ENCODE measurements around the gene ORM2. TPM values are rescaled to one million over a fixed set of nuclear protein-coding genes. Genes with fewer than 3 reads are reported as not detected.
"Not testable (repeated sequence)": the region's sequence is repeated elsewhere in the genome, so short reads cannot be mapped to it uniquely, and the experiment has no call there.

ORM2 gene
- total RNA-seq, 1 experiment from 2014 or later, result 0.59 TPM

GRCh38 chr9:114328937-114329624, 588 bp upstream of the ORM2 start:
- DNase-seq (ENCODE audit: low read depth, low spot score); H3K4me1 ChIP-seq (ENCODE audit: control insufficient read depth in 1 of 2, insufficient read depth in 2 of 2, low read length in 2 of 2); H3K4me3 ChIP-seq (replicated peaks in 1 of 2; ENCODE audit: low read depth in 1 of 2, low read length in 2 of 2); H3K9me2 ChIP-seq (ENCODE audit: insufficient read depth); ATAC-seq; H3K4me2 ChIP-seq (ENCODE audit: low read length); H3K9me3 ChIP-seq (ENCODE audit: control insufficient read depth in 1 of 2, insufficient read depth in 1 of 2, low read depth in 1 of 2, low read length in 2 of 2); H2AFZ ChIP-seq (ENCODE audit: low read depth, low read length, poor library complexity, severe bottlenecking); H3K36me3 ChIP-seq (ENCODE audit: control insufficient read depth in 1 of 2, insufficient read depth in 2 of 2, low read length in 2 of 2); BruUV-seq (replicated peaks); H3K27ac ChIP-seq (ENCODE audit: low read depth, low read length); H4K20me1 ChIP-seq (ENCODE audit: insufficient read depth); H3K27me3 ChIP-seq (ENCODE audit: insufficient read depth, low read length); RAD21 ChIA-PET (ENCODE audit: low non-redundant PET in 1 of 2, low total read pairs in 2 of 2, uncharacterized antibody in 2 of 2, unreplicated experiment in 2 of 2); intact Hi-C loops (cut with micrococcal nuclease); H3K79me2 ChIP-seq (ENCODE audit: insufficient read depth, low read length); POLR2A ChIA-PET; CTCF ChIA-PET; H3K9ac ChIP-seq (ENCODE audit: low read length): not testable (repeated sequence)

GRCh38 chr9:114330636-114331035, 967 bp downstream of the ORM2 start:
- Histone ChIP-seq H2AFZ (ENCODE audit: low read depth, low read length, poor library complexity, severe bottlenecking) (no peak overlapping the region), H3K36me3 (ENCODE audit: control insufficient read depth in 1 of 2, insufficient read depth in 2 of 2, low read length in 2 of 2) (no peaks in the 10 kb centered on the region), H3K9me2 (ENCODE audit: insufficient read depth) (no peaks in the 10 kb centered on the region), H3K27ac (ENCODE audit: low read depth, low read length) (no peak overlapping the region), H3K9ac (ENCODE audit: low read length) (no peak overlapping the region), H3K4me3 (replicated peaks in 1 of 2; ENCODE audit: low read depth in 1 of 2, low read length in 2 of 2) (no peak overlapping the region), H3K4me2 (ENCODE audit: low read length) (no peak overlapping the region), H4K20me1 (ENCODE audit: insufficient read depth) (no peaks in the 10 kb centered on the region), H3K79me2 (ENCODE audit: insufficient read depth, low read length) (no peaks in the 10 kb centered on the region), H3K4me1 (ENCODE audit: control insufficient read depth in 1 of 2, insufficient read depth in 2 of 2, low read length in 2 of 2) (no peaks in the 10 kb centered on the region), H3K9me3 (ENCODE audit: control insufficient read depth in 1 of 2, insufficient read depth in 1 of 2, low read depth in 1 of 2, low read length in 2 of 2) (no peaks in the 10 kb centered on the region), H3K27me3 (ENCODE audit: insufficient read depth, low read length) (no peaks in the 10 kb centered on the region)
- ATAC-seq (no peak), DNase-seq (ENCODE audit: low read depth, low spot score) (no peak)
- RAD21 ChIA-PET (ENCODE audit: low non-redundant PET in 1 of 2, low total read pairs in 2 of 2, uncharacterized antibody in 2 of 2, unreplicated experiment in 2 of 2), result no interaction called here
- intact Hi-C loops (cut with micrococcal nuclease), result no loop called here
- BruUV-seq (replicated peaks), result no TSS peak
- CTCF ChIA-PET, result no interaction called here
- POLR2A ChIA-PET, result no interaction called here
- no peak for TF ChIP-seq TCF7L2 (IDR thresholded peaks at IDR 0.05; ENCODE audit: borderline replicate concordance, extremely low read depth, insufficient read depth, insufficient read length)
- TF ChIP-seq FOSL1 (IDR thresholded peaks at IDR 0.05; ENCODE audit: low read depth), result no peak
- TF ChIP-seq REST (IDR thresholded peaks at IDR 0.05; ENCODE audit: low read depth), result no peak
- TF ChIP-seq ATF3 (IDR thresholded peaks at IDR 0.05), result no peak
- no peak for TF ChIP-seq YY1 (IDR thresholded peaks at IDR 0.05; ENCODE audit: extremely low read depth, insufficient replicate concordance, low read depth, low read length)
- no peak for TF ChIP-seq SIN3A (IDR thresholded peaks at IDR 0.05; ENCODE audit: low read depth)
- TF ChIP-seq EZH2 (IDR thresholded peaks at IDR 0.05), result no peak
- no peak for TF ChIP-seq SRF (IDR thresholded peaks at IDR 0.05; ENCODE audit: low read depth)
- TF ChIP-seq ZNF274 (IDR thresholded peaks at IDR 0.05; ENCODE audit: low read depth, low read length), result no peak
- TF ChIP-seq ZFX (IDR thresholded peaks at IDR 0.05), result no peak
- TF ChIP-seq EGR1 (IDR thresholded peaks at IDR 0.05; ENCODE audit: low read depth), result no peak
- TF ChIP-seq POLR2AphosphoS5 (IDR thresholded peaks at IDR 0.05; ENCODE audit: low read depth, low read length), result no peak
- TF ChIP-seq ZBTB33 (IDR thresholded peaks at IDR 0.05; ENCODE audit: extremely low read depth, insufficient replicate concordance, low read length), result no peak
- TF ChIP-seq MAX (IDR thresholded peaks at IDR 0.05), result no peak
